Activated T-cell treated with anti-CD3 and anti-CD28 coated beads for 24 hours (primary cell): ENCODE data around the gene APOM.

Experiments used
- DNase-seq: peaks from one replicate; pipeline ENCODE4 v3.0.0-alpha.2; 2020; ENCODE audit warnings: low read depth

Gene APOM

DNA sequence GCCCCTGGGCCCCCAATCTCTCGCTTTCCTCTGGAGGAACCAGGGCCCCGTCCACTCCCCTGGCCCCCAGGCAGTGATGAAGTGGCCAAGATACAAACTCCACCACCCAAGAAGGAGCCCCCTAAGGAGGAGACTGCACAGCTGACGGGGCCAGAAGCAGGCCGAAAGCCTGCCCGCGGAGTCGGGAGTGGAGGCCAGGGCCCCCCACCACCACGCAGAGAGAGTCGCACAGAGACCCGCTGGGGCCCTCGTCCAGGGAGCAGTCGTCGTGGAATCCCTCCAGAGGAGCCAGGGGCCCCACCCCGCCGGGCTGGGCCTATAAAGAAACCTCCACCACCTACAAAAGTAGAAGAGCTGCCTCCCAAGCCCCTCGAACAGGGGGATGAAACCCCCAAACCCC is 24.5 kb upstream of the APOM start:
- no peak for DNase-seq

DNA sequence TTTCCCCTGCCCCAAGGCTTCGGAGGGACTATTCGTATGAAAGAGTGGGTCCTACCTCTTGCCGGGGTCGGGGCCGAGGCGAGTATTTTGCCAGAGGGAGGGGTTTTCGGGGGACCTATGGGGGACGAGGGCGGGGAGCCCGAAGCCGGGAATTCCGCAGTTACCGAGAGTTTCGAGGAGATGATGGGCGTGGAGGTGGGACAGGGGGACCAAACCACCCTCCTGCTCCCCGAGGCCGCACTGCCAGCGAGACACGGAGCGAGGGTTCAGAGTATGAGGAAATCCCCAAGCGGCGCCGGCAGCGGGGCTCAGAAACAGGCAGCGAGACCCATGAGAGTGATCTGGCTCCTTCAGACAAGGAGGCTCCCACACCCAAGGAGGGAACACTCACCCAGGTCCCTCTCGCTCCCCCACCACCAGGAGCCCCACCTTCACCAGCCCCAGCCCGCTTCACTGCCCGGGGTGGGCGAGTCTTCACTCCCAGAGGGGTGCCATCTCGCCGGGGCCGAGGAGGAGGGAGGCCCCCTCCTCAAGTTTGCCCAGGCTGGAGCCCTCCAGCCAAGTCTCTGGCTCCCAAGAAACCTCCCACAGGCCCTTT is 23.9 kb upstream of the APOM start:
- DNase-seq = no peak

DNA sequence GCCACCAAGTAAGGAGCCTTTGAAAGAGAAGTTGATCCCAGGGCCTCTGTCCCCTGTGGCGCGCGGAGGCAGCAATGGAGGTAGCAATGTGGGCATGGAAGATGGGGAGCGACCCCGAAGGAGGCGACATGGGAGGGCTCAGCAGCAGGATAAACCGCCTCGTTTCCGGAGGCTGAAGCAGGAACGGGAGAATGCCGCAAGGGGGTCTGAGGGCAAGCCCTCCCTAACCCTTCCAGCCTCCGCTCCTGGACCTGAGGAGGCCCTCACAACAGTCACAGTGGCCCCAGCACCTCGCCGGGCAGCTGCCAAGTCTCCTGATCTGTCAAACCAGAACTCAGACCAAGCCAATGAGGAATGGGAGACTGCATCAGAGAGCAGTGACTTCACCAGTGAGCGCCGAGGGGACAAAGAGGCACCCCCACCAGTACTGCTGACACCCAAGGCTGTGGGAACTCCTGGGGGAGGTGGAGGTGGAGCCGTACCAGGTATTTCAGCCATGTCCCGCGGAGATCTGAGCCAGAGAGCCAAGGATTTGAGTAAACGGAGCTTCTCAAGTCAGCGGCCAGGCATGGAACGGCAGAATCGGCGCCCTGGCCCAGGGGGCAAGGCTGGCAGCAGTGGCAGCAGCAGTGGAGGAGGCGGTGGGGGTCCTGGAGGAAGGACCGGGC is 23.3 kb upstream of the APOM start:
- DNase-seq = no peak

DNA sequence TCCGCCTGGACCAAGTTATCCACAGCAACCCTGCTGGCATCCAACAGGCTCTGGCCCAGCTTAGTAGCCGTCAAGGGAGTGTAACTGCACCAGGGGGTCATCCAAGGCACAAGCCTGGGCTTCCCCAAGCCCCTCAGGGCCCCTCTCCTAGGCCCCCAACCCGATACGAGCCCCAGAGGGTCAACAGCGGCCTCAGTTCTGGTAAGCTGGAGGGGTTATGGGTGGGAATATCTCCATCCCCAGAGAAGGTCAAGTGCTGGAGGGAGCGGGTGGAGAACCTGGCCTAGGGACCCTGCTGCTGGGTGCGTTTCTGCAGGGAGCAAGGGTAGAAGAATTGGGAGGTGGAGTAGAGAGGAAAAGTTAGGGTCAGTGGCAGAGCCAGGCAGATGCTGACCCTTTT is 22.2 kb upstream of the APOM start:
- no peak for DNase-seq

DNA sequence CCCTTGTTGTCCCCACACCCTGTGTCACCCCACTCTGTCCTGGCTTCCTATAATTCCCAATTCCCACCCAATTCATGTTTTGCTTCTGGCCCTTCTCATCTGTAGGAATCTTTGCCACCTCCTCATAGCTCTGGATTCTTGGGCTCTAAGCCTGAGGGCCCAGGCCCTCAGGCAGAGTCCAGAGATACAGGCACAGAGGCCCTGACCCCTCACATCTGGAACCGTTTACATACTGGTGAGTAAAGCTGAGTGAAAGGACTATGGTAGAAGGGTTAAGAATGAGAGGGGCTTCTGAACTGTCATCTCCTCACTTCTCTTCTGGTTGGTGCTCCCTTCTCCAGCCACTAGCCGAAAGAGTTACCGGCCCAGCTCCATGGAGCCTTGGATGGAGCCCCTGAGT is 21.6 kb upstream of the APOM start:
- DNase-seq = no peak

DNA sequence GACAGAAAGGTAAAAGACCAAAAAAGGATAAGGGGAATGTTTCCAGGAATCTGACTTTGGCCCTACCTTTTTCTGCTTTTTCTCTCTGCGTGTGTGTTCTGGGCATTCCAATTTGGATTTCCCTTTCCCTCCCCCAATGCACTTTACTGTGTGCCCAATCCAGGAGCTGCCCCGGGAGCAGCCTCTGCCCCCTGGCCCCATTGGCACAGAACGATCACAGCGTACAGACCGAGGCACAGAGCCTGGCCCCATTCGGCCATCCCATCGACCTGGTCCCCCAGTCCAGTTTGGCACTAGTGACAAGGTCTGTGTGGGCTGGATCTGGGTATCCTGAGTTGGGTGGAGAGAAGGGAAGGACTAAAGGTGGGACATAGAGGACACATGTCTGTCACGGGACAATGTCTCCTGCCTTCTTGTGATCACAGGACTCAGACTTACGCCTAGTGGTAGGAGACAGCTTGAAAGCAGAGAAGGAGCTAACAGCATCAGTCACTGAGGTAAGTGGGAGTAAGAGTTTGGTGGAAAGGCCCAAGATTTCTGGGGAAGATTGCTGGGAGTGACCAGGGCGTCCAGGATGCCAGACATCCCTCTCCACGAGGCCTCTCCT is 20.6 kb upstream of the APOM start:
- DNase-seq = no peak

DNA sequence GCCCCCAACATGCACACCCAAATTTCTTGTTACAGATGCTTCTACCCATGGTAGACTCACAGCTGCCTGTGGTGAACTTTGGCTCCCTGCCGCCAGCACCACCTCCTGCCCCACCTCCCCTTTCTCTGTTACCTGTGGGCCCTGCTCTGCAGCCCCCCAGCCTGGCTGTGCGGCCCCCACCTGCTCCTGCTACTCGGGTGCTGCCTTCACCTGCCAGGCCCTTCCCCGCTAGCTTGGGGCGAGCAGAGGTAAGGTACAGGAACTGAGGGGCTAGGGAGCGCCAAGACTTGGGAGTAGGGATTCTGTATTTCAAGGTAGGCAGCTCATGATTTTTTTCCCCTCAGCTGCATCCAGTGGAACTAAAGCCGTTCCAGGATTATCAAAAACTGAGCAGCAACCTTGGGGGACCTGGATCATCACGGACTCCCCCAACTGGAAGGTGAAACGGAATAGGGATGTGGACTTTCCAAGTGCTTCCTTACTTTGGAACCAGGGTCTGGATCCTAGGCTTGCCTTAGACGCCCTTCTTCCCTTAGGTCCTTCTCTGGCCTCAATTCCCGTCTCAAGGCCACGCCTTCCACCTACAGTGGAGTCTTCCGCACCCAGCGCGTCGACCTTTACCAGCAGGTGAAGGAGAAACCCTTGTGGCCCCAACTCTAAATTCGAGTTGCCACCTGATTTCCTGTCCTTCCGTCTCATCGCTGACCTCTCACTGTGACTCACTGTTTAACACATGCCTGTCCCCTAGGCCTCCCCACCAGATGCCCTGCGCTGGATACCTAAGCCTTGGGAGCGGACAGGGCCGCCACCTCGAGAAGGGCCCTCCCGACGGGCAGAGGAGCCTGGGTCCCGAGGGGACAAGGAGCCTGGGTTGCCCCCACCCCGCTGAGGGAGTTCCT is 18.7 kb upstream of the APOM start:
- no peak for DNase-seq

DNA sequence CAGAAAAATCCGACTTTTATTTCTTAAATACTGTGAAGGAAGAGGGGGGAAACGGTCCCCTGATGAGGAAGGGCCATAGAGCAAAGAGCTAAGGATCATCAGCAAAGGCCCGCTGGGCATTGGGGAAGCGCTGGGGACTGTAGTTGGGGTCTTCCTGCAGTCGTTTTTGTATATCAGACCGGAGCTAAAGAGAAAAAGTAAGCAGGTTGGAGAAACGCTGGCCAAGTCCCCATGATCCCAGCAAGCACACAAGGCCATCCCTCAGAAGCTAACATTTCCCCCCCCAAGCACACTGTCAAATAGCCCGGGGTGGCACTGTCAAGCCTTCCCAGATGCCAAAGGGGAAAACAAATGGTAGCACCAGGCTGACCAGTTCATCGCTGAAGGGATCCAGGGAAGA is 16.7 kb upstream of the APOM start:
- DNase-seq = no peak

DNA sequence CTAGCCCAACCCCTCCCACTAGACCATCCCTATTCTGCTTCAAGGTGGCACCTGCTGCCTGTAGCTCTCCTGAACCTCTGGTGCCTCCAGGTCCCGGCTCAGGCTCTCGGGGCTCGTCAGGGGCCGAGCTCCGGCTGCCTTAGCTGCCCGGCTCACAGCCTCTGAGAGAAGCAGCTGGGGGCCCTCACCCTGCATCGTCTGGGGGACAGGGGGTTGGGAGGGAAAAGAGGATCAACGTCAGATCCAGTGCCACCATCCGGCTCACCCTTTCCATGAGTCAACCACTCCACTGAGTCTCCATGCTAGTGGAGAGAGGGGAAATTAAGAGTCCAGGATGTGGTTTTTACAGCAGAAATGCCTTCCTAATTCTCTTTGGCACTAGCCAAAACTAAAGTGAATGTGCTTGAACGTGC is 16.2 kb upstream of the APOM start:
- no peak for DNase-seq

DNA sequence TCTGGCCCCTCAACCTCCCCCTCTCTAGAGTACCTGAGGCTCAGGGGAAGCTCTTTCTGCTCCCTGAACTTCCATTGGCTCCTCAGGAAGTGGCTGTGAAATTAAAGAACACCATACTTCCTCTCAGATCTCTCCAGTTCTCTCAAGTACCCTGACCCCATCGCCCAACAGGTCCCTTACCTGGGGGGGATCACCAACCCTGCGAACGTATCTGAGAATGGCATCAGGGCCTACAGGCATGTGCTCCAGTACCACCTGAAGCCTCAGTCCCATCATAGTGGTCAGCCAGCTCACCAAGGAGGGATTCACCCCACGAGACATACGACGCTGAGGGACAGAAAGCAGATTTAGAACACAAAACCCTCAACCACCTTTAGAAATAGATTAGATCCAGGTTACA is 15.1 kb upstream of the APOM start:
- no peak for DNase-seq

DNA sequence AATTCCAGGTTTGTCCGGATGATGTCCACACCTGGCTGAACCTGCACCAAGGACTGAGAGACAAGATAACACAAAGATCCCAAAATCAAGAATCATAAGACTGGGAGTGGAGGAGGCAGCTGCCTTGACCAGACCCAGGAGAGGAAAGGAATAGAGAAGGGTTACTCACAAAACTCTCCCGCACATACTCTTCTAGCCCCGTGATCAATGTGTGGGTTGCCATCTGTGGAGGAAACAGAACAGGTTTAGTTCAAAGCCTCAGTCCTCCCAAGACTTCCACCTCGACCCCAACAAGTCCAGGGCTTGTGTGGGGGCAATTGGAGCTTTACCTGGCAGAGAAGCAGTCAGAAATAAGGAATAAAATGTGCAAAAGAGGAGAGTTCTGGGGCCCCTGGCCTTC is 14.3 kb upstream of the APOM start:
- no peak for DNase-seq

DNA sequence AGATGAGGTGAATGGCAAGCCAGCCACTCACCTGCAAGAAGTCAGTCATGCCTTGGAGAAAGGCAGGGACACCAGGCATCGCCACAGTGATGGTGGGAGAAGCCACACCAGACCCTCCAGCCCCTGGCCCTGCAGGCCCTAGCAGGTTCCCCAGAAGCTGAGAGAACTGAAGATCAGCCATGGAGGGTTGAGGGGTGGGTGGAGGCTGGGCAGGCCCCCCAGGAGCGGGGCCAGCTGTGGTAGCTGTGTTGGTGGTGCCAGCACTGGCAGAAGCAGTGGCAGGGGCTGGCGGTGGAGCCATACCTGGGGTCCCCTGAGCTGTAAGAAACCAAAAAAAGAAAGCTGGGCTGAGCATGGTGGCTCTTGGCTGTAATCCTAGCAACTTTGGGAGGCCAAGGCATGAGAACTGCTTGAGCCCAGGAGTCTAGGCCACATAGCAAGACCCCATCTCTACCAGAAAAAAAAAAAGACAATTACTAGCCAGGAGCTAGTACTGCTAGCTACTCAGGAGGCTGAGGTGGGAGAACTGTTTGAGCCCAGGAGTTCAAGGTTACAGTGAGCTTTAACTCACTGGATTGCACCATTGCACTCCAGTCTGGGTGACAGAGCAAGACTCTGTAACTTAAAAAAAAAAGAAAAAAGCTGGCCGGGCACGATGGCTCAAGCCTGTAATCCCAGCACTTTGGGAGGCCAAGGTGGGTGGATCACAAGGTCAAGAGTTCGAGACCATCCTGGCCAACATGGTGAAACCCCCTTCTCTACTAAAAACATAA is 12.7 kb upstream of the APOM start:
- no peak for DNase-seq

DNA sequence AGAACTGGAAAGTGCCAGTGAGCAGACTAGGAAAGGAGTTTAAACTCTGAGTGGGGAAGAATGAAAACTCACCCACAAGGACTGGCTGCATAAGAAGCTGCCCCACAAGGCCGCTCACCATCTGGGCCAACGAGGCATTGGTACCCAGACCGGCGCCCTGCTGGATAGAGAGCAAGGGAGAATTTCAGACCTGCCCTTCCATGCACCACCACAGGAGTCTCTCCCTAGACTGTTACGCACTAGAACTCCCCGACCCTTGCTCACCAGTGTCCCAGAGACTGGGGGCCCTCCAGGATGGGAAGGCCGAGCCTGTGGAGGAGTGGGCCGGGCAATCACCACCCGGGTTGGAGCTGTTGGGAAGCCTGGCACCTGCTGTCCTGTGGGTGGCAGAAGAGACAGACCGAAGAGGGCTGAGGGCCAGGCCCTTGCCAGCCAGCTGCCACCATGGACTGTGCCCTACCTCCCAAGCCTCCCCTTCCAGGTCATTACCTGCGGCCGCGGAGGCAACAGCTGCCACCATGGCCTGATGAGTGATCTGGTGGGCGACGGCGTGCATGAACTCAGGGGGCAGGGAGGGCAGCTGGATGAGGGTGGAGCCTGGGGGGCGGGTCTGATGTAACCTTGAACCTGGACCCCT is 11.8 kb upstream of the APOM start:
- no peak for DNase-seq

DNA sequence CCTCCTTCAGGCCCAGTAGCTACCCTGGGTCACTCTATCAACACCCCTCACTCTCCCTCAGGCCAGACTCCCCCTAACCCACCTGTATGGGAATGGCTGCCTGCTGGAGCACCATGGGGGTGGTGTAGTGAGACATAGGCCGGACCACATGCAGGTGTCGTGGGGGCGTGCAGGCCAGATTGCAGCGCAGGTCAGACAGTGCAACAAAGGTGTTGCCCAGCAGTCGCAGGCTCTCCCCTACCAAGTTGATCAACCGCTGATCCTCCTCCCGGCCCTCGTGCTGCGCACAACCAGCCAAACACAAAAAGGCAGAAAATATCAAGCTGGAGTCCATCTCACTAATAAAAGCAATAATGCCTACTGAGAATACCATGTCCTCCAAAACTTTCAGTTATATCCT is 10.4 kb upstream of the APOM start:
- no peak for DNase-seq

DNA sequence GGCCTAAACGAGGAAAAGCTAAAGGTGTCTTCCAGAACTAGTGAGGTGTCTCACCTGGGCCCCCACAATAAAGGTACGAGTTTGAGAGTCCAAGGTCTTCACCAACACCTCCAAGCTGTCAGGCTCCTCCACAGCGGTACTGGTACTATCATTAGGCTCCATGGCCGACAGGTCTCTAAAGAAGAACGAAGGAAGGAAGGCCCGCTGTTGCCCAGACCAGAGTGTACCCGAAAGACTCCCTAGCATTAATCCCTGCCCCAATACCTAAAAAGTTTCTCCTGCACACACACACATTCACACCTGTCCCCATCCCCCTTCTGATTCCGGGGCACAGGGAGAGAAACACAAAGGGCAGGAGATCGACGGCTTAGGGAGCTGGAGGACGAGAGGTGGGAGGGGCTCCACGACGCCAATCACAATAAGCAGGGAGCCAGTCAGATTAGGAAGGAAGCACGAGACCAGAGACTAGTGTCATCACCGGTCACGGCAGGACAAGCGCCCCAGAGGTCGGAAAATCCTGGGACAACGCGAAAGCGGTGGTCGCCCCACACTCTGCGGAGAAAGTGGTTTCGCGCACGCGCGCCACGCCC is 4.0 kb upstream of the APOM start:
- no peak for DNase-seq

DNA sequence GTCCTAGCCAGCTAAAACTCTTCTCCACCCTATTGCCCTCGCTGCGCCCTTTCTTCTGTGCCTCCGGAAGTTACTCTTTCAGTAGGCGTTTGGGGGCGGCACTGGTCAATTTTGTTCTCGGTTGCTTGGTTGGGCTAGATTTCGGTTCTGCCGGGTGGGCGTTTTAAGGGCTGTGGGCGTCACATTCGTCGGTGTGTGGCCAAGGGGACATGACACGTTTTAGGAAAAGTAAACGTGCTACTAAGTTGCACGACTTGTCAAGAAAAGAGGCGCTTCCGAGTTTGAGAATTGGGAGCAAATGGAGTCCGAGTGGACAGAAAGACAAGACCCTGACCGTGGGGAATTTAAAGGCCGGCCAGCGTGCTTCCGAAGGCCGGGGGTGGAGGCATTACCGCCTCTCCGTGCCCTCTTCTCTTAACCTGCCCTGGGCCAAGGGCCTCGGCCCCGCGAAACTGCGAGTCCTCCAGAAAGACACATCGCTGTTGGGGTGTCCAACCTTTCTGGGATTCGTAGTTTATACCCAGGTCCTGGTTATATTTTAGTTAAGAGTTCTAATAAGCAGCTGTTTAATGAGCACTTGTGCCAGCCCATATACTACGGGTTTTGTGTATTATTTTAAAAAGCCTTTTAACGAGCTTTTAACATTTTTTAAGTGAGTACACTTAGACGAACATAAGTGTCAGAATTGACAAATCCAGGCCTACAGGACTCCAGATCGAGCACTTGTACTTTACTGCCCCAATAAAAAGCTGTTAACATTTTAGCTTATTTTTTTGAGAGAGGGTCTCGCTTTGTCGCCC is 2.6 kb upstream of the APOM start:
- peak; percentile 83 for DNase-seq

DNA sequence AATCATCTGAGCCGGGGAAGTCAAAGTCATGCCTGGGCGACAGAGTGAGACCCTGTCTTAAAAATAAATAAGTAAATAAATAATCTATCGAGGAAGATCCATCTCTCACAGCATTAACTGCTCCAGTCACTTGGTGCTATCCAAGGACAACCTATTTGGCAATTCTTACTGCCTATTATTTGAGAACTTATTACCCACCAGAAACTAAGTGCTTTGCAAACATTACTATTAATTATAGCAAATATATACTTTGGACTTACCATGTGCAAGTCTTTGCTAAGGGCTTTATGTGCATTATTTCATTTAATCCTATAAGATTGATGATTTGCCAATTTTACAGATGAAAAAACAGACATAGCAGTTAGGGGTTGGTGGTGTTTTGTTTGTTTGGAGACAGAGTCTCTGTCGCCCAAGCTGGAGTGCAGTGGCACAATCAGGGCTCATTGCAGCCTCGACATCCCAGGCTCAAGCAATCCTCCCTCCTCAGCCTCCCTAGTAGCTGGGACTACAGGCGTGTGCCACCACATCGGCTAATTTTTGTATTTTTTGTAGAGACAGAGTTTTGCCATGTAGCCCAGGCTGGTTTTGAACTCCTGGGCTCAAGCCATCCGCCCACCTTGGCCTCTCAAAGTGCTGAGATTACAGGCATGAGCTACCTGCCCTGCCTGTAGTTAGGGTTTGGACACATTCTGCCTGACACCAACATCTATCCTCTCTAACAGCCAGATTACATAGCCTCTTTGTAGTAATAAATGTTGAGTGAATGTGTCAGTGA is 933 bp upstream of the APOM start:
- no peak for DNase-seq

DNA sequence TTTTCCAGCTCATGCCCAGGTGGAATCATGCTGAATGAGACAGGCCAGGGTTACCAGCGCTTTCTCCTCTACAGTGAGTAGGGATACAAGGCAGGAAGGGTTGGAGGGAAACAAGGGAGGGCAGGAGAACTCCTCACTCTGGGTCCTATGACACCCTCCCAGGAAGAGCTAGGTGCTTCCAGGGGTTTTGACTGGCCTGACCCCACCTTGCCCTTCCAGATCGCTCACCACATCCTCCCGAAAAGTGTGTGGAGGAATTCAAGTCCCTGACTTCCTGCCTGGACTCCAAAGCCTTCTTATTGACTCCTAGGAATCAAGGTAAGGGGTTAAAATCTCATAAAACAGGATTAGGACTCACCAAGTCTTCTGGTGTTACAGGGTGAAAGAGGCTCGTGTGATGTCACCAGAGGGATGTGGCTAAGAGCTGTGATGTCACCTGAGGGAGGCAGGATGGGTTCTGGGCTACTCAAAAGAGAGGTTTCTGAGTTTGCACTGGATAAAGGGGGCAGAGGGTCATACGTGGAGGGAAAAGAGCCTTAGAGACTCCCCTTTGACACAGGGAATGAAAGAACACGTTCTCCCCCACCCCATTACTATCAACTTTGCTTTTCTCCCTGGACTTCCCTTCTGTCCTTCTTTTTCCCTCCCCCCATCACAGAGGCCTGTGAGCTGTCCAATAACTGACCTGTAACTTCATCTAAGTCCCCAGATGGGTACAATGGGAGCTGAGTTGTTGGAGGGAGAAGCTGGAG is 1.9 kb downstream of the APOM start:
- DNase-seq = no peak

DNA sequence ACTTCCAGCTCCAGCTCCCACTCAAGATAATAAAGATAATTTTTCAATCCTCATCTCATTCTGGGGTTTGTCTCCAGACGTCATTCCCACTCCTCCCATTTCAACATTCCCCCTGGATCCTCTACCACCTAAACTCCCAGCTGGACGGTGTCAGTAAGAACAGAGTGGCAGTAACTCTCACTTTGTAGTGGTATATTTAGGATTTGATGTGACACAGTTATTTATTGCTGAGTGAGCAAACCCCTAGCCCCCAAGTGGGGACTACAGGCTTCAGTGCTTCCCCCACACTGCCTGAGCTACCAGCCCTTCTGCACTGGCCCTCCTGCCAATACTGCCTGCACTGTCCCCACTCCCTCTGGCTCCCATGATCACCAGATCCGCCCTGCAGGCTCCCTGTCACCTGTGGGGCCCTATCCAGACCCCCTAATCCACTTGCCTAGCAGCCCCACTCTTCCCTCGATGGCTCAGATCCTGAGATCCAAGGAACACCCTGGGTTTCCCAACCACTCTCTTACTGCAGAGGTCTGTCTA is 2.5 kb downstream of the APOM start:
- no peak for DNase-seq
